GM21515 (cell line): Measurements from ENCODE around the gene MIR17HG.
A peak's percentile ranks its signal among the peaks of the same experiment; 100 is the strongest.
"Not testable (repeated sequence)": the region's sequence is repeated elsewhere in the genome, so short reads cannot be mapped to it uniquely, and the experiment has no call there.

Experiments
- ATAC-seq: cut with Tn5 transposase; IDR thresholded peaks from one replicate; pipeline ENCODE4 v1.9.1; 2021; ENCODE audit not compliant: unreplicated experiment

MIR17HG gene

DNA sequence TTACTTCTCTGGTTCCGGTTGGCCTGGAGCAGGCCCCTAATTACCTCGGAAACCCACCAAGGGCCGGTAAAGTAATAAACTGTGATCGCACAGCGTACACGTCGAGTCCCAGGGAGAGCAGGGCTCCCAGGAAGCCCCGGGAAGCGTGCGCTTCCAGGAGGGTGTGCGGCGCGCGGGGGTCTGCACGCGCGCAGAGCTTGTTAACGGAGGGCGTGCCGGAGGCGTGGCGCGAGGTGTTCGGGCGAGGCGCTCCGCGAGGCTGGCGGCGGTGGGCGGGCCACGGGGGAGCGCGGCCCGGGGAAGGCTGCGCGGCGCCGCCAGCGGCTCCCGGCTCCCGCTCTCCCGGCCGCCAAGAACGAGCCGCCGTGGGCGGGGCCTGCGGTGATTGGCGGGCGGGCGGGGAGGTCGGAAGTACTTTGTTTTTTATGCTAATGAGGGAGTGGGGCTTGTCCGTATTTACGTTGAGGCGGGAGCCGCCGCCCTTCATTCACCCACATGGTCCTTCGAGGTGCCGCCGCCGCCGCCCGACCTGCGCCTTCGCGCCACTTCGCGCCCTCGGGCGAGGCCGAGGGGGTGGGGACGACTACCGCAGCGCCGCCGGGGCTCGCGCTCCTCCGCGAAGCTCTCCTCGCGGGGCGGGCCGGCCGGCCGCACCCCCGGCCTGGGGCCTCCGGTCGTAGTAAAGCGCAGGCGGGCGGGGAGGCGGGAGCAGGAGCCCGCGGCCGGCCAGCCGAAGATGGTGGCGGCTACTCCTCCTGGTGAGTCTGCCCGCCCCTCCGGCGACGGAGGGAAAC, at the start of gene MIR17HG:
TSS of gene MIR17HG (plus strand) at position 486 of the 794 bp plus-strand sequence.
- peak; percentile 60 for ATAC-seq

DNA sequence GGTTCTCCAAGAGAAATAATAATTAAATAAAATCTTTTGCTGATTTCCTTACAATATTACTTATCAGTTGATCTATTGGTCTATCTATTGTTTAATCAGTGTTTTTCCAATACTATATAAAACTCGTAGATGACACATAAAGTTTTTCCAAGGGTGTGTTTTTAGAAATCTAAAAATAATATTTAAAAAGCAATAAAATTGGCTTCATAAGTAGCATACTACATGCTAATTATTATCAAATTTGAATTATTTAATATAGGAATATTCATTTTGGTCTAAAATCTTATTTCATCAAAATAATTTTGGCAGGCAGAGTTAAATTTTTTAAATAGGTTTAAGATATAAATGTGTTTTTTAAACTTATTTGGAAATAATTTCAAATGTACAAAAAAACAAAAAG, 49.4 kb upstream of the MIR17HG start:
- no peak for ATAC-seq

DNA sequence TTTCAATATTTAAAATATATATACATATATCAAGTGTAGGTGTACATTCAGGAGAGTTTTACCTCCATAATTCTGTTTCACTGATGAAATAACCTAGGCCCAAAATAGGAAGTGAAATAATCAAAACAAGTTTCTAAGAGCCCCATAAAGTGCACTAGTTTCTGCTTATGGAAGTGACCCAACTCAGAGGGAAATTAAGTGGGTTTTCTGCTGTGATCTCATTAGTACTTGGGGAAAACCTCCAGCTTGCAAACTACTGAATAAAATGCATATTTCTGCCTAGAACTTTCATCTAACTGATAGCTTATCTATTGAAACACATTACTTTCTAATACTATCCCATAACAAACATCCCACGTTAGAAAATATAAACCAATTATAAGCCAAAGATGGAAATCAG, 45.4 kb upstream of the MIR17HG start:
- peak; percentile 91 for ATAC-seq

DNA sequence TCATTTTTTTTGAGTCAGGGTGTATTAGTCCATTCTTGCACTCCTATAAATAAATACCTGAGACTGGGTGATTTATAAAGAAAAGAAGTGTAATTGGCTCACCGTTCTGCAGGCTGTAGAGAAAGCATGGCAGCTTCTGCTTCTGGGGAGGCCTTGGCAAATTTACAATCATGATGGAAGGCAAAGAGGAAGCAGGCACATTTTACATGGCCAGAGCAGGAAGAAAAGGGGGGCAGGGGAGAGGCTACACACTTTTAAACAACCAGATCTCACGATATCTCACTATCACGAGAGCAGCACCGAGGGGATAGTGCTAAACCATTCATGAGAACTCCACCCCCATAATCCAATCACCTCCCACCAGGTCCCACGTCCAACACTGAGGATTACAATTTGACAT, 44.5 kb upstream of the MIR17HG start:
- no peak for ATAC-seq

DNA sequence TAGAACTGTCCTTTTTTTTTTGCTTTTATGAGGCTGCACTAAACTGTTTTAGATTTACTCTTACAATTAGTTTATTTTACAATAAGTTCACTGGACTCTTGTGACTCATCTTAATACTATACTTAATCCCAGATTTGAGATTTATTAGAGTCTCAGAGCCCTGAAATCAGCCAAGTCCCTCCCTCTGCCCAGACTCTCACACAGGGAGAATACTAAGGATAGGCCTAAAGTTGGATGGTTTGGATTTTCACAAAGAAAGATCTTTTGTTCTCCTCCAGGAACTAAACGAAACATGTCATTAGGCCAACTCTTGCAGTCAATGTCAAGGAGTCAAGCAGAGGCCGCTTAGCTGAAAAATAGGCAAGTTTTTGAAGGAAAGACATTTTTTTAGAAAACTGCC, 42.7 kb upstream of the MIR17HG start:
- ATAC-seq, result no peak

DNA sequence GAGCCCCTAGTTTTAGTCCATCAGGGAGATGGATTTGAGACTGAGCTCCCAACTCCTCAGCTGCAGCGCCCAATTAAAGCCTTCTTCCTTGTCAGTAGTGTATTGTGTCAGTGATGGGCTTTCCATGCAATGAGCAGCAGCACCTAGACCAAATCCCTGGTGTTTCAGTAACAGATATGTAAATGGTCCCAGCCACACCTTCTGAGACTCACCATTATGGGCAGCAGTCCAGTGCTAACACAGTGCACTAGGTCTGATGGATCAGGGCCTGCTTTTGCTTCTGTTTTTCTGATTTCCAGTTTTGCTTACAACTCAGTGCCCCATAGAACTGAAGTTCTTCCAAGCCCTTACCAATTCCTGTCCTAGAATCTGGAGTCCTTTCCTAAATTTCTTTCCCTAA, 41.8 kb upstream of the MIR17HG start:
- no peak for ATAC-seq

DNA sequence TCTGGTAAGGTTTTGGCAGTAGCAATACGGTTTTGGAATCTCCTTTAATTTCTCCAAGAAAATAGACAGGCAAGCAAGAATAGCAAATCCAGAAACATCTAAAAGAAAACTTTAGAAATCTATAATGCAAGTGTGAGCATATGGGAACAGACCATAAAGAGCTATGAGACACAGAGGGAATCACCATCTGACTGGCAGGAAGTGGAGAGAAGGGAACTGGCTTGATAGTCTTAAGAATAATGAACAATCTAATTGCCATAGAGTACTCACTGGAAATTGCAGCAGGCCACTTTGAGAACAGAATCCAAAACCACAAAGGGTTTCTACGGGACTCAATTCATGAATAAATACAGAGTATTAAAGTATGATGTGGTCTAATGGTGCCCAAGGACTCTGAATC, 39.6 kb upstream of the MIR17HG start:
- ATAC-seq, result no peak

DNA sequence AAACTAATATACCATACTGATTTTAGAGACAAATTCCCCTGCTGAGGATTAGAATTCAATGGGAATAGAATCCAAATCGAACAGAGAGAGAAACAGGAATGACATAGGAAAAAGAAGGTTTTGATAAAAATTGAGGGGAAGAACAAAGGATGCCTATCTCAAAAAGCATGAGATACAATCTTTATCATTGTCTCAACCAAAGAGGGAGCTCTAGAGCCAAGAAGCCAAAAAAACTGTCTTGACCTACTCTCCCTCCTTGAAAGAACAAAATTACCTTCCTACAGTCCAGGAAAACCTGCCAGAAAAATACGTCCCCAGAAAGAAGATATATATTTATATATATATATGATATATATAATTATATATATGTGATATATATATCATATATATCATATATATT, 39.2 kb upstream of the MIR17HG start:
- no peak for ATAC-seq

DNA sequence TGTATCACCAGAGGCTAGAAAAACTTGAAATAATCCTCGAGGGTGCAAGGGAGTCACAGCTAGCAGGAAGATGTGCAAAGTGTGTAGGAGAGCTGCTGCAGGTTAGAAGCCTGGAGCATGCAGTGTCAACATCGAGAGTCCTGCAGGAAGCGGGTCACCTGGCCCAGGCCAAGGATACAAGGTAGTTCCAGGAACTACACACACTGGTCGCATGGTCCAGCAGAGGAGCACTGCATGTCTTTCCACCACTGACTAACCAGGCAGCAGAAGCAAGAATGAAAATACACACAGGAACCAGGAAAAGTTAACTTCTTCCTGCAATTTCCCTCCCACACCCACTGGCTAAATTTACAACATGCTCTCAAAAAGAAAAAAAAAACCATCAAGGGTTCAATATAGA, 36.0 kb upstream of the MIR17HG start:
- no peak for ATAC-seq

DNA sequence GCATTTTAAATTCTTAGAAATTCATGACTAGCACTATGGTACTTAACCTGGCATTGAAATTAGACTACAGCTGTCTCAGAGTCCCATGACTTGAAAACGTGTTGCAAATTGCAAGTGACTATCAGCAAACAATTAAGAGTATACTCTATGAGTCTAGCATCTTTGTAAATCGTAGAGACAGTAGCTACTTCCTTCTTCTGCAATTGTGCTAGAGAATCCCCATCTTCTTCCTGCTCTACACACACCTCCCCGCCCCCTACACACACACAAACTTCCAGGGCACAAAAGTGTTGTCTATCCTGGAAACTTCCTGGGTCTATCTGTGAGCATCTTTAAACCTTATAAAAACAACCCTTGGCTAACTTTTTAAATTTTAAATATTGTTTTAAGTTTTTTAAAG, 35.2 kb upstream of the MIR17HG start:
- ATAC-seq, result peak; percentile 48

DNA sequence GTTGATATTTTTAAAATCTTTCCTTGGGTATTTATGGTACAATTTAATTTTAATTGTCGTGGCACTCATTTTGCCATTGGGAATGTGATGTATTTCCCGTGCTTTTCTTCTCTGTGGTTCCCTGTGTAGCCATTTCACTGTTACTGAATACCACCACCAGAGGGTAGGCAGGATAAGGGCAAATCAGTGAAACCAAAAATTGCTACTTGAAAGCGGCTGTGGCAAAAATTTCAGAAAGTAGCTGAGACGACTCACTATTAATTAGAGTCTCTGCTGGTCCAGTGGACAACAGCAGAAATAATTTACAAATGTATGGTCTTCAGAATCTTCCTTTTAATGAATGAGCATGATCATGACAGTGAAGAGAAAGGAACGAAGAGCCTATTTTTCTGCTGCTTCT, 34.4 kb upstream of the MIR17HG start:
- peak; percentile 81 for ATAC-seq

DNA sequence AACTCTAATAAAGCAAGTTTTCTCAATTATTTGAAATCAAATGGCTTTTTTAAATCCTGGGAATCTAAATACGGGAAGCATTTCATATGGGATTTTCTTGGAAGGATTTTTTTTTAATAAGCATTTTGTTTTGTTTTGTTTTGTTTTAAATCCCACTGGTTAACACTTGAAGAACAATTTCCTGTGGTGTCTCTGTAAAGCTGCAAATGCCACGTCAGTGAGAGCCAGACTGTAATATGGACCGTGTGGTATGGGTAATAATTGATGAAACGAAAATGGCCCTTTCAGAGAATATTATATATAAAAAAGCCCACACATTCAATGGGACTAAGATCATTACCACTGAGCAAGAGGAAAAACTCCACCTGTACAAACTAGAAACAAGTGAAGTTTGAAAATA, 33.9 kb upstream of the MIR17HG start:
- ATAC-seq, result peak; percentile 54

DNA sequence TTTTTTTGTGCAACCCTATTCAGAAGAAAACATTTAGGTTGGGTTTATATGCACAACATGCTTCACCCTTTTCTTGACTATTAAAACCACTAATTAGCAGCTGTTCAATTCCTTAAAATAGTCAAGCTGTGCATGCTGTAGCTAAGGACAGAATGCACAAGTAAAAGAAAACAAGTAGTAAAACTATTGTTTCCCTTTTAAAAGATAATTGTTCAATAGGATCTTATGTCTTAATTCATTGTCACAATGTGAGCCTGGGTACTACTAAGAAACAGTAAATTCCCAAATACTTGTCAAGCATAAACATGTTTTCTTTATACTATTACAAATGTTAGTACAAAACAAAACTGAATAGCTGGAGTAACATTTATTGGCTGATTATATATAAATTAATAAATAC, 32.6 kb upstream of the MIR17HG start:
- ATAC-seq, result no peak

DNA sequence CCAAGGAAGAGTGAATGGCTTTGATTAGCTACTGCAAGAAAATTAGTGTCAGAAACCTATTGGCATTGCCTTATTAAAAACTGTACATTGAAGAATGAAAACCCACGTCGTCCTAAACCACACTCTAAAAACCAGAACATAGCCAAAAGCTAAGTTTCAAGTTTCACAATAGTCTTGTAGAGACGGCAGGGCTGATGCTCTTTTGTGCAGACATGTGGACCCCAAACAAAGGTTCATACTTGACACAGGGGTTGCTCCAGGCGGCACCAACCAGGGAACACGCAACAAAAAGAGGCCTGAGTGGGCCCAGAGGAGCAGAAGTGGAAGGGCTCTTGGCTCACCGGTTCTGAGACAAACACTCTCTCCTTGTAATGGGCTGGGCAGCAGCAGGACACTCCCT, 28.6 kb upstream of the MIR17HG start:
- peak; percentile 46 for ATAC-seq

DNA sequence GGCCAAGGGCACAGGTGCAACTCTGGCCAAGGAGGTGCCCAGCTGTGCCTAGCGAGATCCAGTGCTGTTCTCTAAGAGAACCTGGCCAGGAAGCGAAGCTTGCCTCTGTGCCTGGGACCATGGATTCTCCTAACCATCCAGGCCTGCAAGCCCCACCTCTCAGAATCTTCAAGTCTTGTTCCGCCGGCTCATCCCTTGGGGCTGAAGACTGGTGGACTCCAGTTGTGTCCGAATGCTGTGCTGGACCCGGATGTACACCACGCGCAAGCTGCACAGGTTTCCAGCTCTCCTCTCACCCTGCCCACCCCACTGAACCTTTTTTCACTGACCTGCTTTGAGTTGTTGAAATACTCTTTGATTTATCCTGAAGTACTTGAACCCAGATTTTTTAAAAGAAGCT, 27.5 kb upstream of the MIR17HG start:
- no peak for ATAC-seq

DNA sequence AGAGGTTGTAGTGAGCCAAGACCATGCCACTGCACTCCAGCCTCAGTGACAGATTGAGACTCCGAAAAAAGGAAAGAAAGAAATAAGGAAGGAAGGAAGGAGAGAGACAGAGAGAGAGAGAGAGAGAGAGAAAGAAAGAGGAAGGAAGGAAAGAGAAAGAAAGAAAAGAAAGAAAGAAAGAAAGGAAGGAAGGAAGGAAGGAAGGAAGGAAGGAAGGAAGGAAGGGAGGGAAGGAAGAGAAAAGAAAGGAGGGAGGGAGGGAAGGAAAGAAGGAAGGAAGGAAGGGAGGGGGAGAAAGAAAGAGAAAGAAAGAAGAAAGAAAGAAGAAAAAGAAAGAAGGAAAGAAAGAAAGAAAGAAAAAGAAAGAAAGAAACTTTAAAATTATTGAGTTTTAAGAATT, 26.5 kb upstream of the MIR17HG start:
- not testable (repeated sequence) for ATAC-seq

DNA sequence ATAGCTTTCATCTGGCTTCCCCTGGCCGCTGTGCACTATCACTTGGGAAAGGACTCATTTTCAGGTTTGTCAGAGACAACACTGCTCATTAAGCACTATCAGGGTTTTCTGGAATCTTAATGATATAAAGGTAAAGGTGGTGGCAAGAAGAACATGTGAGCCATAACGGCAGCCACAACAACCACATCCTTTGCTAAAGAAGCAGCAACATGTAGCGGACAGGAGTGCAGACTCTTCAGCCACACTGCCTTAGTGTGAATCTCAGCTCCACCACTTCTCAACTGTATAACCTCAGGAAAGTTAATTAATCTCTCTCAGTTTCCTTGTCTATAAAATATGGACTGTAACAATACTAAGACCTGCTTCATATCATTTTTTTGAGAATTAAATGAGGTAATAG, 24.1 kb upstream of the MIR17HG start:
- ATAC-seq, result no peak

DNA sequence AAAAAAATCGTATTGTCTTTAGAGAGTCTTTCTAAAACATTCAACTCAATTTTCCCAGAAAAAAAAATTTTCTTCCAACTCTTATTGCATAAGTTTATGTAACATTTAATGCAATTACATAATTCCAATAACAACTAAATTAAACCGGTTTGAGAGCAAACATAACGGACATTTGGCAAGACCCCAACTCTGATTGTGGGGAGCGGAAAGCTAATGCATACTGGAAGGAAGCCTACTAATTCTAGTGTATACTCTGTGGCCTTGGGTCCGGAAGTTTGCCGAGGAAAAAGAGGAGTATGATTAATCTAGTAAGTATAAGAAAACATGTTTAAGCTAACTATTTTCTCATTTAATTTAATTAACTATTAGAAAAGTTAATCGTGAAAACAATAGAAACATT, 21.3 kb upstream of the MIR17HG start:
- ATAC-seq, result no peak

DNA sequence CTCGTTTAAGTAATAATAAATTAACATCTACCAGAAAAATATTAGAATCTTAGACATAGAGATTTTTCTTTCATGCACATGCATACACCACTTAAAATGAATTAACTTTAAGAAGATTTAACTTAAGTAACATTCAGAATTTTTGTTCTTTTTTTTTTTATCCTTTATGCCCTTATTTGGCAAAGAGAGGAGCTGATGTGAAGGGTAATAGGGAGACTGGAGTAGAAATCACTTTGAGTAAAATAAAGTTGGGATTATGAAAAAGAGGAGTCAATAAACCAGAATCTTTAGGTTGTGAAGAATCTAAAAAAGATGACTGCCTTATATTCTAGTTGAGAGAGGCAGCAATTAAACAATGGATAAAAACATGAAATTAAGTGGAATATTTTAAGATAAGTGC, 18.8 kb upstream of the MIR17HG start:
- no peak for ATAC-seq

DNA sequence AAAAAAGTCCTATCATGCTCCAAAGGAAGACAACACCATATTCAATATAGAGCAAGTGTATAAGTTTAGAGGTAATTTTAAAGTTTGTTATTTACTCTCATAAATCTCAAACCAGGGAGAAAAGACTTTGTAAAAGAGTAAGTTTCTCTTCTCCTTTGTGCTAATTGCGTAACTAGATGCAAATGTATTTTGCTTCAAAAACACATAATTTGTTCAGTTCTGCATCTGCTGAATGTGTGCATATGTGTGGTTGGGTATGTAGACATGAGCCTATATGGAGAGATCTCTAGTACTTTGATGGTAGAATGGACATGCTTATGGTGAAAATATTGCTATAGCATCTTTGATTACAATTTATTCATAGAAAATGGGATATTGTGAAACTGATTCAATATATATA, 17.8 kb upstream of the MIR17HG start:
- ATAC-seq, result no peak

DNA sequence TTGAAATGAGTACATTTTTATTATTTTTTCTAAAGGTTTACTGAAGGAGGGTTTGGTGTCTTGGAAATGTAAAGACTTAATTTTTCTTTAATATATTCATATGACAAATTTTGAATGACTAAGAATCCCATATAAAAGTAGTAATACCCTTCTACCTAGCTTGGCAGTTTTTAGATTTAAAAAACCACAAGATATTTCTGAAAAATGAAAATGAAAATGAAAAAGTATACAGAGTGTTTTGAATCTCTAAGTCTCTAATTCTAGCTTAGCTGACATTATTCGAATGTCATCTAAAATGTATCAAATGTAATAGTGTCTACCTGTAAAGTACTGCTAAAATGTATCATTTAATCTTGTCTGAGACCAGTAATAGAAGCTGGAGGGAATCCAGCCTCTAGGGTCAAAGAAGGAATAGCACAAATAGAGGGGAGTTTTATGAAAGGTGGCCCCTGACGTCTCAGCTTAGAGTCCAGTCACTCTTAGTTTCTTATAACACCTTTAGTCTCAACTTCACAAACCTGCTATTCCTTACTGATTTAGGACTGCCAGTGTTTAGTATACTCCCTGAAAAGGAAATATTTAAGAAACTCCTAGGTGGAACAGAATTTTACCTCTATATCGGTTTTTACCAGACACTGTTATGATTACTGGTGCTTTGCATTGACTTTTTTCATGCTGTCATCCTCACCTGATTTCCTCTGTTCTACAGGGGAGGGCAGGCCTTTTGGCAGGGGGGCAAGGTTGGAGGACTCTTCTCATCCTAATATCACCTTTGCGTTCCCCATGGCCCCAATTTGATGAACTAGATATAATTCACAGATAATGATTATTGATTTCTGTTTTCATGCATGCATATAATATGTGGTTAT, 16.2 kb upstream of the MIR17HG start:
- ATAC-seq, result peak; percentile 86

DNA sequence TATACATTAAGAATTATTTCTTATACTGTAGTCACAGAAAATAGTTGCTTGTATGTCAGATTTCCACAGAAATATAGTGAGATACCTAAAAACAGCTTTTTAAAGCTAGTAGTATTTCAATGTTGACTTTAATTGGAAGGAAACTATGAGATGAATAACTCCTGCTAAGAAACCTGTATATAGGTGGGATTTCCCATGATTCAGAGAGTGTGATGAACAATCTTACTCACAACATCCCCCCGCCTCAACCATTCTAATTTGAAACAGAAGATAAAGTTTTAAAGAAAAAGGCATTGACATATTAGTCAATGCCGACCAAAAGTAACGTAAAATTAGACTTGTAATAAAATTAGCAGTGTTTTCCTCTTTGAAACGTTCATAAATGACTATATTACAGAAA, 1.4 kb upstream of the MIR17HG start:
- ATAC-seq, result no peak
